NCI-H128 (cell line): ENCODE data around the gene TSTD1.
A peak's percentile ranks its signal among the peaks of the same experiment; 100 is the strongest.

ENCODE experiments used
- DNase-seq: peaks from one replicate; lab custom pipeline; 2025; ENCODE audit not compliant: unreplicated experiment; lab: John Stamatoyannopoulos, UW

TSTD1 gene, protein sequence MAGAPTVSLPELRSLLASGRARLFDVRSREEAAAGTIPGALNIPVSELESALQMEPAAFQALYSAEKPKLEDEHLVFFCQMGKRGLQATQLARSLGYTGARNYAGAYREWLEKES

DNA sequence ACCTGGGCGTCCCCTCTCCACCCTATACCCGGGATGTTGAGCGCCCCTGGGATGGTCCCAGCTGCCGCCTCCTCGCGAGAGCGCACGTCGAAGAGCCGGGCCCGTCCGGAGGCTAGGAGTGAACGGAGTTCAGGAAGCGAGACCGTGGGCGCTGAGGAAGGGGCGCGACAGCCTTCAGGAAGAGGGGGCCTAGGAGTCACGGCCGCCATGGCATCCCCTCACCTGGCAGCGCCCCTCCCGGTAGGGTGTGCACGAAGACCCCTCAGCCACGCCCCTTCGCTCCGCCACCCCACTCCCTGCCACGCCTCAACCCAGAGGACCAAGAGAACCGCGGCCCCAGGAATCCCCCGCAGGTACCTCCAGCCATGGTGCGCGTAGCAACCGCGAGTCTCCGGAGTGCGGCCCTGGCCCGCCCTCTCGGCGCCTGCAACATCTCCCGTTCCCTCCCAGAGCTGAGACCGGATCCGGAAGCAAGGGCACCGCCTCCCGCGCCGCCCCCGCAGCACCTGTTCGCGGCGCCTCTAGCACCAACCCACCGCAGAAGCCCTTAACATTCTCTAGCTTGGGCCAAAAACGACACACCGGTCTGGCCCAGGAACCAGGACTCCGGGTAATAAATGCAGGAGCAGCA, at the start of gene TSTD1:
Gene TSTD1, minus strand, starts transcription at position 442 of the 631 bp plus-strand sequence. Its CDS starts 75 bp downstream, at position 367.
- DNase-seq = peak; percentile 79

DNA sequence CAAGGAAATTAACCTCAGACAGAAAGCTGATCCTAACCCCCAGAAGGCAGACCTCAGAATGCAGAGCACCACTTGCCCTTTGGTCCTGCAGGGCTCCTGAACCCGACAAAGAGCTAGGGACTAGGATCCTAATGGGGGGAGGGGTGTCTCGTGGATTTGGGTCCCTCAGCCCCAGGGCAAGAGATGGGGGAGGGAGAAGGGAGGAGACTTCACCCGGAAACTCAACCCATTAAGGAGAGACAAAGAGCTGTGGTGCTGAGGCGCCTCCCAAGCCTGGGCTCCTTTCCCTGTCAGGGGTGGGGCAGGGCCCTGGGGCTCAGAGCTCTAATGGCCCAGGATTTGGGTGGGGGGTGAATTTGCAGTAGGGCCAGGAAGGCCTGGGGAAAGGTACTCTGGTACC, 47.7 kb upstream of the TSTD1 start:
- DNase-seq = no peak

- DNase-seq = no peak
Measured at GRCh38 chr1:161085165-161085564, 46.4 kb upstream of the TSTD1 start.

GRCh38 chr1:161084597-161084988, 45.8 kb upstream of the TSTD1 start:
- no peak for DNase-seq

DNA sequence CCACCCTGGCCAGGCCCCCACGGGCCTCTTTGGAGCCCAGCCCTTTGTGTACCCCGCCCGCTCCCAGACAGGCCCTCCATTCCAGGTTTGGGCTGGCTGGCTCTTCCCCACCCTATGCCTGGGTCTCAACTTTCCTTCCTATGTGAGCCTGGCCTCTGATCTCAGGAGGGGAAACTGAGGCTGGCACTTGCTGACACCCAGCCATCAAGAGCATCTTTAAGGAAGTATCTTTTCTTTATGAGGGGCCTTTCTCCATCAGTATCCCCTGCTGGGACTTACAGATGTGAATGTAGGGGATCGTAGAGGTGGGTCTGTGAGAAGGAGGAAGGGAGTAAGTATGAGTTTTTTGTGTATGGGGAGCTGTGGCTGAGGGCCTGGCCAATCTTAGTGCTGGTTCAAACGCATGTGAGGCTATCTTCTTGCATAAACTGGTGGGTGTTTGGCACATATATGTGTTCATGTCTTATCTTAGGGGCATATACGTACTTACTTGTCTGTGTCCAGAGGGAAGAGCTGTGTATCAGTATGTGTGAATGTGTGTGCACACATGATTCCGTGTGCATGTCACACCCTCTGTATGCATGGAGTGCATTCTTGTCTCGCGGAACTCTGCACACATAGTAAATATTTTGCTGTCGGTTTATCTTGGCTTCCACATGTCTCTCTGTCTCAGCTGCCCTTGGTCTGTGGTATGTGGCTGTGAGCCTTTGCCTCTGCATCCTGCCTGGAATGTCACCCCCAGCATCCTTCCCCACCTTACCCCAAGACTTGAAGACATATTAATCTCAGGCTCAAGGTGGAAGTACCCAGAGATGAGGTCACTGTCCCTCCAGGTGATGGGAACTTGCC, 45.2 kb upstream of the TSTD1 start:
- no peak for DNase-seq

DNA sequence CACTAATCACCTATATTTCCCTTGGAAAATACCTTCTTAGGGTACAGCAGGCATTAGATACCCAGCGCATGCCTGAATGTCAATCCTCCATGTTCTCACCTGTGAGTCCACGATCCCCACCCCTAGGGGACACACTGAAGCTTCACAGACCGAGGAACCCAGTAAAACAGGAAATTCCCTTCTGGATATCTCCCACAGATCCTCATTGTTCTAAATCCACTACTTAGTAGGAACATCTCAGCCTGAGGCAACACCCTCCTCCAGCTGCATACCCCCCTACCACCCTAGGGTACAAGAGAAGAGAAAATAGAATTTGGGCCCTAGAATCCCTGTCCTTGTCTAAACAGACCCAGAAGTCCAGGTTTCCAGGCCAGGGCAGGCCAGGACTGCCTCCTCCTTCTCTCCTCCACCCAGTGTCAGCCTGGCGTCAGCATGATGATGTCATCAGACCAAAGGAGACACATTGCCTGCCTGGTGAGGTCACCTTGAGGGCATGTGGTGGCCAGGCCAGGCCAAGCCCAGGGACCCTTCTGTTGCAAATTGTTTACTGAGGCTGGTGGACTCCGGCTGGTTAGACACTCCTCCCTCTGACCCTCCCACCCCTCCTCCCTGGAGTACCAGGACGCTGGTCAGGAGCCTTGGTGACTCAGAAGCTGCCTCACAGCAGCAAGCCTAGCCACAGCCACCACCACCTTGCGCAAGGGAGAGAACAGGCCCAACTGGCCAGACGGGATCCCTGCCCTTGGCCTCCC, 44.4 kb upstream of the TSTD1 start:
- DNase-seq = no peak

GRCh38 chr1:161082483-161082882, 43.7 kb upstream of the TSTD1 start:
- no peak for DNase-seq

GRCh38 chr1:161081519-161081918, 42.8 kb upstream of the TSTD1 start:
- no peak for DNase-seq

DNA sequence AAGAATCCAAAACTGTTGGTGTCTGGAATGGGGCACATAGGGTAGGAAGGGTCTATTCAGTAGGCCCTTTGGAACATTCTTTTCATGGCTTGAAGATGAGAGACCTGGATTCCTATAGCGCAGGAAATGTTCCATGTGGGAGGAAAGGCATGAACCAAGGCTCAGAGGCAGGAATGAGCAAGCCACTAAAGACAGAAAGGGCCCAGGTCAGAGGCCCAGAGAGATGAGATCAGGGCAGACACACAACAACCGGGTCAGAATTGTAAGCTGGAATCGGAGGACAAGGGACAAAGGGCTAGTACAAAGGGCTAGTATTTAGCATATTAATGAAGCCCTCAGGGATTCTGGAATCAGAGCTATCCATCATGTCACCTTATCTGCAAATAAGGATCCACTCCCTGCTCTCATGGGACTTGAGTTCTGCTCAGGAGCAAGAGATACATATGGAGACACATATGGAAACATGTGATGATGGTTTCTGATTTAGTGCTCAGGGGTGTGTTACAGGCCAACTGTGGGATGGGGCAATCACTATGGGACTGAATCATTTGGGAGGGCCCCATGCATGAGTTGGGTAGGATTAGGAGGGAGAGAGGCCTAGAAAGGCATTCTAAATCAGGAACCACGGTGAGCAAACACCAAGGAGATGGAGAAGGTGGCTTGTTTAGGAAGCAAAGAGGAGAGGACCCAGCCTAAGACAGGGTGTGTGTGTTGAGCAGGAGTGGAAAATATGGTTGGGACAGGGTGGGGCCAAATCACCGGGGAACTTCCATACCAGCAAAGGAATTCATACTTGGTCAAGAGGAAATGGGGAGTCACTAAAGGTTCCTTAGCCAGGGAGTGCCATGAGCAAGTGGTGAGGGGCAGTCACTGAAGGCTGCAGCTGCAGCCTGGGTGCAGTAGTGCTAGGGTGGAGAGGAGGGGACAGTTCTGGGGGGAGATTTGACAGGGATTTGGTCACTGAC, 42.0 kb upstream of the TSTD1 start:
- no peak for DNase-seq

GRCh38 chr1:161079436-161080110, 40.8 kb upstream of the TSTD1 start:
- no peak for DNase-seq

GRCh38 chr1:161077426-161077825, 38.7 kb upstream of the TSTD1 start:
- no peak for DNase-seq

DNA sequence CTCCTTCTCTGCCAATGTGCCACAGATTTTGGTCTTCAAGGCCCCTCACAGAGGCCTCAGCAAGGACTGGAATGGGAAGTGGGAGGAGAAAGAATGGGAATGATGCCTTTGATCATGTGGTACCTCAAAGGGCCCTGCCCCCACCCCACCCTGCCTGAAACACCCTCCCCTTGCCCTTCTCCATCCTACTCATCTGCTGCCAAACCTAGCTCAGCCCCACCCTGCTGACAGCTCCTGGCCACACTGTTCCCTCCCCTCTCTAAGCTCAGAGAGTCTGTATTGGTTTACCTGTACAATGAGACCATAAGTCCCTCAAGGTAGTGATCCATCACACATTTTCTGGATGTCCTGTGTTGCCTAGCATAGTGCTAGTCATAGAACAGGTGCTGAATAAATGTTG, 37.6 kb upstream of the TSTD1 start:
- DNase-seq = no peak

- DNase-seq = no peak
Measured at GRCh38 chr1:161074676-161075368, 36.1 kb upstream of the TSTD1 start.

GRCh38 chr1:161073474-161074121, 34.8 kb upstream of the TSTD1 start:
- DNase-seq = no peak

DNA sequence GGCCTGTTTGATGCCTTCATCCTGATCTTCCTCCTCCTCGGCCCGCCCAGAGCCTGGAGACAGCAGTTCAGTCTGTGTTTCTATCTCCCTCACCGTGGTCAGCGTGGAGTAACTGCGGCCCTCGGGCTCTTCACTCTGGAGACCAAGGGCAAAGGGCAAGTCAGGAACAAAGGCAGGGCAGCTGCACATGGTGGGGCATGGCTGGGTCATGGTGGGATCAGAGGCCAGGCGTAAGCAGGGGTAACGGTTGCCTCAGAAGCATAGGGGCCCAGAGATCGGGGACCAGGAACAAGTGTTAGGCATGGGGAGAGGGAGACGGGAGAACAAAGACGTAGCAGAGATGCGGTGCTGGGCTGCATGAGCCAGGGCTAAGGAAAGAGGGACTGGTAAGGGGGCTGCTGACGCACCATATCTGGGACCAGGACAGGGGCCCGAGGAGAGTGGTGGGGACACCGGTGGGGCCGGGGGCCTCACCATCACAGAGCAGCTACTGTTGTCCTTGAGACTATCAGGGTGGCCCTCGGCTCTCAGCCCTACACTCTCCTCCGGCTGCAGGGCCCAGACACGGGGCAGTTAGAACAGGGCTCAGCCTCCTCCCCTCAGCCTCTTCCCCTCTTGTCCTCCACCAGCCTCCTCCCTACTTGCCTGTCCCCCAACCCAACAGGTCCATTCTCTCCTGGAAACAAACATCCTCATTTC, 34.1 kb upstream of the TSTD1 start:
- no peak for DNase-seq

GRCh38 chr1:161071886-161072371, 33.2 kb upstream of the TSTD1 start:
- DNase-seq = no peak

DNA sequence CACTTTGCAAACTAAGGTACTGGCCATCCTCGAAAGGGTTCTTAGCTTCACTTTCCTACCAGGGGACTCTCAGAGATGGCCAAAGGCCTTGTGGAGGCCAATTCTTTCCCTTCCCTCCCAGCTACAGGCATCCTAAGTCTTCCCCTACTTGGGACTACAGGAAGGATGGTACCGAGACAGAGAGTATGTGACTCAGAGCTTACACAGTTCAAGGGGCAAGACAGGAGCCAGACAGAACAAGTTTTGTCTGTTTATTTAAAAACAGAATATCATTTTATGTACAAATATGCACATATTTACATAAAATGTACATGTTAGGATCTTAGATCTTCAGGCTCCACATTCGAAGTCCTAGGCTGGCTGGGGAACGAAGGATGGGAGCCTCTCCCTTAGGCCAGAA, 32.0 kb upstream of the TSTD1 start:
- DNase-seq = no peak

GRCh38 chr1:161069731-161070270, 31.0 kb upstream of the TSTD1 start, which contains the start of gene ARHGAP30:
ARHGAP30 (minus strand) TSS chr1:161069891; CDS start chr1:161069624, 267 bp downstream.
- no peak for DNase-seq
